HCT116 (cell line): ENCODE results near the gene PLCE1. TPM values are rescaled to one million over a fixed set of nuclear protein-coding genes. Genes with fewer than 3 reads are reported as not detected.

Experiments used
- ATAC-seq: fragments of 200-7000 bp; cut with Tn5 transposase; 2 replicates; pipeline ENCODE4 v1.9.1; 2020; ENCODE audit warnings: mild to moderate bottlenecking, moderate library complexity
- BruUV-seq: library from RNA; stranded (reverse); fragments of 400-500 nt; replicated peaks from 2 replicates; lab custom pipeline; 2021; lab: Mats Ljungman, UMichigan
- CTCF ChIA-PET: fragments of 300-600 bp; sonication (Branson Sonifier 250); formaldehyde crosslinking; loops from one replicate; lab custom pipeline; 2021; ENCODE audit warnings: antibody characterized with exemption; lab: Charles Lee
- POLR2A ChIA-PET: fragments of 300-600, 350-600 bp; sonication (Branson Sonifier 250); formaldehyde crosslinking; loops from one replicate; lab custom pipeline; 2021; ENCODE audit warnings: antibody characterized with exemption; lab: Charles Lee
- RAD21 ChIA-PET, 2 experiments: fragments of 300-600 bp; sonication (Branson Sonifier 250); formaldehyde crosslinking; loops; one replicate each; lab custom pipeline; 2023; ENCODE audit warnings: low total read pairs in 2 of 2; ENCODE audit not compliant: uncharacterized antibody in 2 of 2, unreplicated experiment in 2 of 2, low non-redundant PET in 1 of 2; lab: Charles Lee
- DNase-seq: peaks from one replicate; pipeline ENCODE4 v3.0.0-alpha.2; 2010; ENCODE audit warnings: low read depth, low spot score
- H2AFZ ChIP-seq: fragments of 200-600 bp; shearing (Covaris generic), sonication (generic); 2 replicates; pipeline ENCODE4 v1.6.1; 2017; ENCODE audit warnings: low read depth, mixed run types, mixed read lengths, antibody characterized with exemption, low read length; ENCODE audit not compliant: poor library complexity, severe bottlenecking
- H3K27ac ChIP-seq: 2 replicates; pipeline ENCODE4 v1.5.1; 2012; ENCODE audit warnings: low read depth, low read length
- H3K27me3 ChIP-seq: fragments of 200-600 bp; sonication (generic); 2 replicates; pipeline ENCODE4 v1.6.1; 2016; ENCODE audit warnings: mixed run types, low read length, mixed read lengths; ENCODE audit not compliant: insufficient read depth
- H3K36me3 ChIP-seq, 2 experiments: fragments of 200-500 bp in 1 of 2; fragments of 200-600 bp in 1 of 2; sonication (Bioruptor generic) in 1 of 2; sonication (generic) in 1 of 2; 2 replicates each; pipeline versions ENCODE4 v1.5.1 to v1.6.1; 2014 to 2016; ENCODE audit warnings: low read length in 2 of 2, inconsistent platforms in 1 of 2, mixed read lengths in 1 of 2, mixed run types in 1 of 2; ENCODE audit not compliant: insufficient read depth in 2 of 2, control insufficient read depth in 1 of 2
- H3K4me1 ChIP-seq, 2 experiments: fragments of 200-600 bp in 1 of 2; sonication (generic) in 1 of 2; 2 replicates each; pipeline versions ENCODE4 v1.5.1 to v1.6.1; 2012 to 2017; ENCODE audit warnings: low read length in 2 of 2, inconsistent platforms in 1 of 2, mild to moderate bottlenecking in 1 of 2, mixed read lengths in 1 of 2, mixed run types in 1 of 2, moderate library complexity in 1 of 2; ENCODE audit not compliant: insufficient read depth in 2 of 2, control insufficient read depth in 1 of 2
- H3K4me2 ChIP-seq: fragments of 200-600 bp; sonication (generic); 2 replicates; pipeline ENCODE4 v1.6.1; 2017; ENCODE audit warnings: mixed run types, low read length, mixed read lengths
- H3K4me3 ChIP-seq, 2 experiments: fragments of 200-600 bp in 1 of 2; sonication (generic) in 1 of 2; replicated peaks in 1 of 2; 2 replicates each; pipeline ENCODE4 v1.5.1; 2011 to 2016; ENCODE audit warnings: low read length in 2 of 2, control low read depth in 1 of 2, low read depth in 1 of 2, mild to moderate bottlenecking in 1 of 2, mixed read lengths in 1 of 2, mixed run types in 1 of 2
- H3K79me2 ChIP-seq: fragments of 200-600 bp; sonication (generic); 2 replicates; pipeline ENCODE4 v1.6.1; 2017; ENCODE audit warnings: mild to moderate bottlenecking, mixed run types, low read length, moderate library complexity, mixed read lengths; ENCODE audit not compliant: insufficient read depth
- H3K9ac ChIP-seq: fragments of 200-600 bp; sonication (generic); 2 replicates; pipeline ENCODE4 v1.6.1; 2016; ENCODE audit warnings: low read length, mixed read lengths
- H3K9me2 ChIP-seq: fragments of 200-600 bp; sonication (generic), shearing (Covaris generic); 2 replicates; pipeline ENCODE4 v1.6.1; 2017; ENCODE audit warnings: mixed run types, mild to moderate bottlenecking, moderate library complexity; ENCODE audit not compliant: insufficient read depth
- H3K9me3 ChIP-seq, 2 experiments: fragments of 200-500 bp in 1 of 2; fragments of 200-600 bp in 1 of 2; sonication (Bioruptor generic) in 1 of 2; sonication (generic) in 1 of 2; 2 replicates each; pipeline ENCODE4 v1.6.1; 2014 to 2017; ENCODE audit warnings: low read length in 2 of 2, mixed read lengths in 2 of 2, inconsistent platforms in 1 of 2, low read depth in 1 of 2, mild to moderate bottlenecking in 1 of 2, mixed run types in 1 of 2, moderate library complexity in 1 of 2; ENCODE audit not compliant: control insufficient read depth in 1 of 2, insufficient read depth in 1 of 2
- H4K20me1 ChIP-seq: fragments of 200-600 bp; sonication (generic), shearing (Covaris generic); 2 replicates; pipeline ENCODE4 v1.6.1; 2017; ENCODE audit warnings: mixed run types, mild to moderate bottlenecking, moderate library complexity; ENCODE audit not compliant: insufficient read depth
- ATF3 ChIP-seq: IDR thresholded peaks from 2 replicates; pipeline ENCODE4 v1.6.1; 2012
- EGR1 ChIP-seq: IDR thresholded peaks from 2 replicates; pipeline ENCODE4 v1.6.1; 2012; ENCODE audit warnings: low read depth
- FOSL1 ChIP-seq: IDR thresholded peaks from 2 replicates; pipeline ENCODE4 v1.6.1; 2012; ENCODE audit warnings: low read depth
- POLR2A ChIP-seq: IDR thresholded peaks from 2 replicates; pipeline ENCODE4 v1.7.0; 2011; ENCODE audit warnings: borderline replicate concordance; ENCODE audit not compliant: insufficient read depth, insufficient read length; ENCODE audit errors: extremely low read depth
- ZFX ChIP-seq: fragments of 450-650 bp; IDR thresholded peaks from 2 replicates; pipeline ENCODE4 v1.6.1; 2017
- intact Hi-C: fragments of 100-400 bp; cut with micrococcal nuclease; formaldehyde crosslinking; loops from 2 replicates; pipeline ENCODE4 v1.10.0; 2022
- total RNA-seq: library from RNA; stranded (reverse); gene quantifications from one replicate; pipeline ENCODE4 v1.2.1, GENCODE V29; 2021; ENCODE audit not compliant: unreplicated experiment
- TF ChIP-seq, protein P1 (sequence below): IDR thresholded peaks from 2 replicates; pipeline ENCODE4 v1.6.1; 2012

Gene PLCE1
- total RNA-seq, 1 experiment from 2014 or later: 2.5 TPM

DNA sequence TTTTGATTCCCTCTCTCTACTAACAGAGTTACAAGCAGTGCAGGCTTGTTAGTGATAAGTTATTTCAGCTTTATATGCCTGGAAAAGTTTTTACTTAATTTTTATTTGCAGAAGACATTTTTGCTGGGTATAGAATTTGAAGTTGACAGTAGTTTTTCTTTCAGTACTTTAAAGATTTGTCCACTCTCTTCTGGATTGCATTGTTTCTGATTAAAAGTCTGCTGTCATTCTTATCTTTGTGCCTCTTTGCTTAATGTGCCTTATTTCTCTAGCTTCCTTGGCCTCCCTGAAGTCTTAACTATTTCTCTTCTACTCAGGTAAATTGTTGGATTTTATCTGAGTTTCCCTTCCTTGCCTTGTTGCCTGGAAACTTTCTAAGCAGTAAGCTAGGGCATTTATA, 36.2 kb downstream of the PLCE1 start:
- ChIA-PET RAD21 (no interaction called here), POLR2A (no interaction called here), CTCF (no interaction called here)
- ATAC-seq (no peak), DNase-seq (no peak)
- intact Hi-C loops: no loop called here
- Histone ChIP-seq H3K79me2 (no peaks in the 10 kb centered on the region), H3K27ac (no peak overlapping the region), H3K27me3 (no peaks in the 10 kb centered on the region), H3K9me3 (peaks cover 5 to 7% of the 10 kb centered on the region in 2 experiments; a peak in 2 of 4 replicates), H3K36me3 (no peaks in the 10 kb centered on the region), H4K20me1 (no peaks in the 10 kb centered on the region), H2AFZ (no peak overlapping the region), H3K9ac (no peak overlapping the region), H3K9me2 (no peaks in the 10 kb centered on the region)
- BruUV-seq: no TSS peak
- TF ChIP-seq POLR2A (no peak), ATF3 (no peak)
- TF ChIP-seq, protein P1, sequence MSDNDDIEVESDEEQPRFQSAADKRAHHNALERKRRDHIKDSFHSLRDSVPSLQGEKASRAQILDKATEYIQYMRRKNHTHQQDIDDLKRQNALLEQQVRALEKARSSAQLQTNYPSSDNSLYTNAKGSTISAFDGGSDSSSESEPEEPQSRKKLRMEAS: no peak
- TF ChIP-seq, all 23 proteins: peak for 0
- Histone ChIP-seq H3K4me3 (no peak overlapping the region), H3K4me2 (no peak overlapping the region), H3K4me1 (no peaks in the 10 kb centered on the region)

- ATAC-seq: no peak
- CTCF ChIA-PET: no interaction called here
- no peaks in the 10 kb centered on the region for H4K20me1 ChIP-seq
- intact Hi-C loops: no loop called here
- H3K9me3 ChIP-seq: no peaks in the 10 kb centered on the region
- no peaks in the 10 kb centered on the region for H3K79me2 ChIP-seq
- RAD21 ChIA-PET: no interaction called here
- POLR2A ChIA-PET: no interaction called here
- peaks cover 6 to 12% of the 10 kb centered on the region in 2 experiments; a peak in 3 of 4 replicates for H3K4me1 ChIP-seq
- no peak overlapping the region for H2AFZ ChIP-seq
- H3K4me2 ChIP-seq: no peak overlapping the region
- no peak overlapping the region for H3K4me3 ChIP-seq
- no peak for TF ChIP-seq EGR1
- no peak for TF ChIP-seq ATF3
- TF ChIP-seq FOSL1: no peak
- no peak for TF ChIP-seq POLR2A
- no peak for TF ChIP-seq ZFX
- no peaks in the 10 kb centered on the region for H3K9me2 ChIP-seq
- no peaks in the 10 kb centered on the region for H3K36me3 ChIP-seq
- no peaks in the 10 kb centered on the region for H3K27me3 ChIP-seq
- H3K27ac ChIP-seq: no peak overlapping the region
- BruUV-seq: no TSS peak
- DNase-seq: no peak
- no peak overlapping the region for H3K9ac ChIP-seq
Measured at GRCh38 chr10:94035982-94036765, 42.4 kb downstream of the PLCE1 start.
